GM12878 (cell line): ENCODE measurements around the gene THAP11. TPM values are rescaled to one million over a fixed set of nuclear protein-coding genes. Genes with fewer than 3 reads are reported as not detected.

Experiments
- ATAC-seq: fragments of 200-7000 bp; cut with Tn5 transposase; 3 replicates; pipeline ENCODE4 v1.9.1; 2020; ENCODE audit warnings: mild to moderate bottlenecking, moderate library complexity
- Bru-seq: library from RNA; stranded (reverse); fragments of 400-500 nt; gene quantifications from one replicate; lab custom pipeline; 2021; lab: Mats Ljungman, UMichigan
- BruChase-seq, 2 experiments: library from RNA; stranded (reverse); fragments of 400-500 nt; gene quantifications; one replicate each; lab custom pipeline; 2021; lab: Mats Ljungman, UMichigan
- BruUV-seq: library from RNA; stranded (reverse); fragments of 400-500 nt; replicated peaks from 2 replicates; lab custom pipeline; 2021; lab: Mats Ljungman, UMichigan
- CTCF ChIA-PET: fragments of 300-600 bp; sonication (Branson Sonifier 250); formaldehyde crosslinking; extraction: SDS; loops from one replicate; lab custom pipeline; 2021; ENCODE audit warnings: inconsistent platforms; lab: Yijun Ruan, JAX
- POLR2A ChIA-PET: fragments of 350-600 bp; formaldehyde crosslinking; extraction: SDS; loops from one replicate; lab custom pipeline; 2021; ENCODE audit warnings: inconsistent platforms; lab: Charles Lee
- RAD21 ChIA-PET: fragments of 300-600 bp; sonication (Branson Sonifier 250); formaldehyde crosslinking; loops from one replicate; lab custom pipeline; 2023; ENCODE audit warnings: antibody characterized with exemption; ENCODE audit not compliant: unreplicated experiment; lab: Charles Lee
- SMC1A ChIA-PET: fragments of 300-600 bp; sonication (Branson Sonifier 250); formaldehyde crosslinking; loops from one replicate; lab custom pipeline; 2023; ENCODE audit not compliant: unreplicated experiment, uncharacterized antibody; lab: Charles Lee
- DNase-seq: peaks from one replicate; pipeline ENCODE4 v3.0.0-alpha.2; 2011; ENCODE audit warnings: low read depth, low spot score
- FAIRE-seq: peaks from 3 replicates; lab custom pipeline; 2011; peaks lifted over from hg19 to GRCh38; lab: Jason Lieb, UNC
- H2AFZ ChIP-seq: 2 replicates; pipeline ENCODE4 v1.6.0; 2011; ENCODE audit warnings: low read depth, low read length, control low read depth; ENCODE audit not compliant: control insufficient read depth
- H3K27ac ChIP-seq: 2 replicates; pipeline ENCODE4 v1.5.1; 2011; ENCODE audit warnings: control low read depth; ENCODE audit not compliant: control insufficient read depth, insufficient read depth
- H3K27me3 ChIP-seq, 2 experiments: replicated peaks in 1 of 2; 2 replicates each; pipeline versions ENCODE4 v1.6.0 to v1.6.1; 2011; ENCODE audit warnings: low read length in 1 of 2; ENCODE audit not compliant: control insufficient read depth in 2 of 2, insufficient read depth in 2 of 2
- H3K36me3 ChIP-seq, 2 experiments: 2 replicates each; pipeline ENCODE4 v1.5.1; 2011; ENCODE audit warnings: low read length in 1 of 2; ENCODE audit not compliant: control insufficient read depth in 2 of 2, insufficient read depth in 2 of 2
- H3K4me1 ChIP-seq: 2 replicates; pipeline ENCODE4 v1.6.1; 2011; ENCODE audit warnings: mild to moderate bottlenecking, low read length, moderate library complexity, mixed read lengths; ENCODE audit not compliant: control insufficient read depth, insufficient read depth
- H3K4me2 ChIP-seq: 2 replicates; pipeline ENCODE4 v1.6.0; 2011; ENCODE audit warnings: control low read depth; ENCODE audit not compliant: control insufficient read depth, insufficient read depth
- H3K4me3 ChIP-seq: fragments of 200-600 bp; sonication (generic); 2 replicates; pipeline ENCODE4 v1.5.1; 2016
- H3K79me2 ChIP-seq: 2 replicates; pipeline ENCODE4 v1.6.0; 2011; ENCODE audit warnings: low read length; ENCODE audit not compliant: control insufficient read depth, insufficient read depth
- H3K9ac ChIP-seq: 2 replicates; pipeline ENCODE4 v1.8.0; 2011; ENCODE audit warnings: low read length, control low read depth, mixed read lengths; ENCODE audit not compliant: control insufficient read depth, insufficient read depth
- H3K9me3 ChIP-seq: replicated peaks from 3 replicates; pipeline ENCODE4 v1.5.1; 2011; ENCODE audit warnings: mild to moderate bottlenecking, low read length; ENCODE audit not compliant: control insufficient read depth, insufficient read depth
- H4K20me1 ChIP-seq: 2 replicates; pipeline ENCODE4 v1.6.0; 2011; ENCODE audit not compliant: control insufficient read depth, insufficient read depth
- CTCF ChIP-seq, 3 experiments: IDR thresholded peaks in 2 of 3; conservative IDR thresholded peaks in 1 of 3; 2 replicates each; pipeline ENCODE4 v1.5.1; 2011; ENCODE audit warnings: low read depth in 3 of 3, low read length in 3 of 3, mild to moderate bottlenecking in 3 of 3, control low read depth in 2 of 3, moderate library complexity in 2 of 3, inconsistent platforms in 1 of 3, mixed read lengths in 1 of 3; ENCODE audit not compliant: control insufficient read depth in 2 of 3, insufficient read depth in 1 of 3; ENCODE audit errors: extremely low read depth in 1 of 3
- FOS ChIP-seq: IDR thresholded peaks from 3 replicates; pipeline ENCODE4 v1.6.1; 2011; ENCODE audit warnings: borderline replicate concordance; ENCODE audit not compliant: insufficient read length; ENCODE audit errors: extremely low read depth
- HSF1 ChIP-seq: fragments of 150-350 bp; IDR thresholded peaks from 2 replicates; pipeline ENCODE4 v1.6.1; 2014; ENCODE audit warnings: mild to moderate bottlenecking, low read depth, low read length
- IRF4 ChIP-seq: IDR thresholded peaks from 2 replicates; pipeline ENCODE4 v1.6.1; 2011; ENCODE audit warnings: low read depth, low read length
- NR2C2 ChIP-seq: IDR thresholded peaks from 2 replicates; pipeline ENCODE4 v1.6.1; 2011; ENCODE audit warnings: borderline replicate concordance, low read depth; ENCODE audit not compliant: control insufficient read depth, insufficient read length
- REST ChIP-seq: IDR thresholded peaks from 2 replicates; pipeline ENCODE4 v1.6.1; 2012; ENCODE audit warnings: mild to moderate bottlenecking, low read depth, low read length
- SMC3 ChIP-seq: IDR thresholded peaks from 2 replicates; pipeline ENCODE4 v1.6.1; 2011; ENCODE audit warnings: low read length, improper control_type of control experiment, borderline replicate concordance
- SREBF2 ChIP-seq: IDR thresholded peaks from 2 replicates; pipeline ENCODE4 v1.6.1; 2012; ENCODE audit warnings: mild to moderate bottlenecking, low read length
- YY1 ChIP-seq: IDR thresholded peaks from 2 replicates; pipeline ENCODE4 v1.6.1; 2011; ENCODE audit warnings: low read depth, mild to moderate bottlenecking, low read length
- ZNF274 ChIP-seq: IDR thresholded peaks from one replicate; pipeline ENCODE4 v1.8.0; 2011; ENCODE audit not compliant: insufficient read length, insufficient read depth
- WGBS: methylation state at CpG from one replicate; pipeline ENCODE4 v1.1.6; 2016; ENCODE audit warnings: low lambda C conversion rate; ENCODE audit not compliant: insufficient replicate concordance, insufficient coverage; ENCODE audit errors: missing lambda C conversion rate; 5-methylcytosine and 5-hydroxymethylcytosine counted together
- in situ Hi-C: fragments of 300-500 bp; cut with MboI; formaldehyde crosslinking; loops from 9 replicates; pipeline ENCODE4 v1.14.3; 2018; ENCODE audit warnings: mixed read lengths
- intact Hi-C: fragments of 100-400 bp; cut with micrococcal nuclease; formaldehyde crosslinking; loops from one replicate; pipeline ENCODE4 v1.14.2; 2022; ENCODE audit not compliant: unreplicated experiment
- long read RNA-seq, 2 experiments: library from polyadenylated mRNA; unstranded; transcript quantifications; one replicate each; pipeline ENCODE4 v2.0.0, GENCODE V29; 2019 to 2020
- polyA minus RNA-seq, 3 experiments: library from RNA; depleted of rRNA, polyadenylated mRNA; stranded (reverse); fragments of >200 nt; gene quantifications; 2 replicates each; pipeline ENCODE4 v1.2.3, GENCODE V29; 2011
- polyA plus RNA-seq, 11 experiments: library from polyadenylated mRNA; depleted of rRNA in 4 of 11; unstranded in 6 of 11; stranded (reverse) in 5 of 11; fragments of >200 nt; fragmentation: Nextera tagmentation in 4 of 11; fragmentation: Illumina TruSeq in 1 of 11; extraction: Ambion mirVana in 4 of 11; extraction: Trizol in 1 of 11; gene quantifications; 1 replicate in 1 of 11; 2 replicates in 10 of 11; pipeline versions ENCODE4 v1.2.1 to v1.2.3, GENCODE V29; 2011 to 2016; ENCODE audit warnings: inconsistent platforms in 2 of 11, missing spikeins in 2 of 11, low read depth in 1 of 11
- total RNA-seq, 4 experiments: library from RNA; depleted of rRNA in 3 of 4; stranded (reverse); fragments of >200 nt in 3 of 4; fragmentation: Illumina TruSeq in 1 of 4; extraction: Trizol in 1 of 4; gene quantifications; 2 replicates each; pipeline versions ENCODE4 v1.2.1 to v1.2.3, GENCODE V29; 2013 to 2021

Gene THAP11
- 7.5 and 9.4 TPM in 2 replicates for total RNA-seq (2013; cell fraction: nucleolus; rRNA removed)
- total RNA-seq (2014; rRNA removed) (31.9 and 35.8 TPM in 2 replicates), total RNA-seq (2014; rRNA removed; fragmentation: Illumina TruSeq; extraction: Trizol) (12.7 and 13.6 TPM in 2 replicates), total RNA-seq (2021) (27.3 and 30.0 TPM in 2 replicates), polyA plus RNA-seq (2011; rRNA removed) (21.9 and 30.6 TPM in 2 replicates), polyA plus RNA-seq (2014; fragmentation: Illumina TruSeq; extraction: Trizol) (6.5 and 10.9 TPM in 2 replicates), polyA plus RNA-seq (2014; fragmentation: Nextera tagmentation; extraction: Ambion mirVana) (1 to 10 TPM; 2.5 to 7.7 TPM), polyA plus RNA-seq (2014; rRNA removed) (27.5 TPM in 2 replicates), polyA plus RNA-seq (2016; fragmentation: Nextera tagmentation; extraction: Ambion mirVana) (10 to 100 TPM; 15.3 to 36.7 TPM), polyA minus RNA-seq (2011; rRNA and poly(A)+ RNA removed) (20.9 and 25.8 TPM in 2 replicates), Bru-seq, nascent RNA (percentile 60 among the genes with signal in this experiment), BruChase-seq, experiment 1, labeled RNA remaining after a 6-hour chase (percentile 76 among the genes with signal in this experiment), BruChase-seq, experiment 2, labeled RNA remaining after a 2-hour chase (percentile 84 among the genes with signal in this experiment)
- 10.3 TPM for polyA plus RNA-seq (2011; ENCODE audit: low read depth)
- polyA plus RNA-seq (2011; cell fraction: cytosol; rRNA removed), result 33.7 and 42.8 TPM in 2 replicates
- polyA plus RNA-seq (2011; cell fraction: nucleus; rRNA removed), result 18.9 and 22.1 TPM in 2 replicates
- 14.7 and 15.7 TPM in 2 replicates for polyA plus RNA-seq (2012)
- 9.9 and 13.7 TPM in 2 replicates for polyA minus RNA-seq (2011; cell fraction: cytosol; rRNA and poly(A)+ RNA removed)
- 7.6 and 9.6 TPM in 2 replicates for polyA minus RNA-seq (2011; cell fraction: nucleus; rRNA and poly(A)+ RNA removed)
- long read RNA-seq, experiment 1, transcript THAP11-201 (1 exons, 2,114 nt), result major isoform, 9 of 11 reads
- long read RNA-seq, experiment 1, partial matches to known transcripts, result 0 of 11 reads
- long read RNA-seq, experiment 1, other reads (novel, unspliced or antisense), result 2 of 11 reads
- long read RNA-seq, experiment 2, transcript THAP11-201 (1 exons, 2,114 nt), result major isoform, 7 of 7 reads
- long read RNA-seq, experiment 2, partial matches to known transcripts, result 0 of 7 reads
- long read RNA-seq, experiment 2, other reads (novel, unspliced or antisense), result 0 of 7 reads

DNA sequence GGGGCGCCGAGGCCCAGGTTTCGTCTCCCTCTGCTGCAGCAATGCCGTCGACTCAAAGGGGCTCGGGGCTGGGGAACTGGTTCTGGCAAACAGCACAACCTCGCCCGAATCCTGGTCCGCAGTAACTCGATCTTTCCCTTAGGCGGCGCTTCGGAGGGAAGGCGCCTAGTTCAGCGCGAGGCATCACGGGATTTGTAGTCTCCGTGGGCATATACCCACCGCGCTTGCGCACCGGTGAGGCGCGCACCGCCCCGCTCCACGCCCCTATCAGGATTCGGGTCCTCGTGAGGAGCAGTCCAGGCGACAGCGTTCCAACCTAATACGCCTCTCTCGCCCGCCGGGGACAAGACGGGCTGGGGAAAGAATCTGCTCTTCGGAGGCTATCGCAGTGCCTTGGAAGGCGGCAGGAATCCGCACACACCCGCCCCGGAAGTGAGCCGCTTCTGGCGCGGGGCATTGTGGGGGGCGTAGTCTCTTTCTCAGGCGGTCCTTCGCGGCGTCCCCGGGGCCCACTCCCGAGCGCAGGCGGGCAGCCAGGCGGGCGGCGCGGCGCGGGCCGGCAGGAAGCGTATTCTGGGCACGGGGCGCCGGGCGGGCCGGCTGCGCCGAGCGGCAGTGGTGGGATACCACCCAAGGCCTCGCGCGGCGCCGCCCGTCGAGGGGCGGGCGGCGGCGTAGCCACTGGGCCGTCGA is at the start of gene THAP11:
TSS of gene THAP11 (plus strand) at position 505 of the 693 bp plus-strand sequence. CDS start 235 bp downstream, outside the sequence.
- ATAC-seq (peak; percentile 54), DNase-seq (peak; percentile 79), FAIRE-seq (peak; percentile 93)
- H3K9ac ChIP-seq, result peak within 1 kb of the TSS; percentile 91
- ChIA-PET POLR2A (interaction anchor here (0.7 kb wide), 1 partner anchor 276 kb away, joined by 3 read pairs; no protein-coding TSS in a partner anchor), CTCF (interaction anchor here (0.9 to 1.6 kb wide), 5 partner anchors 9 to 94 kb away, joined by 3 to 5 read pairs (median 5); partner anchors contain the start of gene PSMB10), SMC1A (no interaction called here), RAD21 (no interaction called here)
- H3K9me3 ChIP-seq, result no peaks in the 10 kb centered on the region
- H3K4me1 ChIP-seq, result peaks cover 23% of the 10 kb centered on the region
- peak within 1 kb of the TSS; percentile 93 for H3K4me2 ChIP-seq
- peaks cover 0 to 4% of the 10 kb centered on the region in 2 experiments; a peak in 1 of 4 replicates for H3K36me3 ChIP-seq
- intact Hi-C loops (no loop called here), in situ Hi-C loops (no loop called here)
- H3K79me2 ChIP-seq, result peaks cover 32% of the 10 kb centered on the region
- no peaks in the 10 kb centered on the region for H3K27me3 ChIP-seq
- H3K4me3 ChIP-seq, result peak within 1 kb of the TSS; percentile 96
- peak within 1 kb of the TSS; percentile 100 for H2AFZ ChIP-seq
- under 1% methylated on average over 78 of the region's 83 CpGs for WGBS
- no TSS peak for BruUV-seq
- H3K27ac ChIP-seq, result peak within 1 kb of the TSS; percentile 97
- no peaks in the 10 kb centered on the region for H4K20me1 ChIP-seq
- no peak for TF ChIP-seq FOS
- no peak for TF ChIP-seq ZNF274
- peak; percentile 64 for TF ChIP-seq YY1
- TF ChIP-seq IRF4, result 0 out of 2 replicates have a peak, but pooled peaks have one; percentile 13
- no peak for TF ChIP-seq HSF1
- TF ChIP-seq SREBF2, result no peak
- no peak for TF ChIP-seq NR2C2
- peak; percentile 49 for TF ChIP-seq SMC3
- TF ChIP-seq REST, result no peak
- TF ChIP-seq CTCF (IDR thresholded peaks at IDR 0.05 in 2 of 3, conservative IDR thresholded peaks at IDR 0.05 in 1 of 3; ENCODE audit: control insufficient read depth in 2 of 3, extremely low read depth in 1 of 3, insufficient read depth in 1 of 3, low read depth in 3 of 3, low read length in 3 of 3), result peak; percentile 92 to 96 (median 95)
